ENCODE measurements around the gene NHLRC2. TPM values are rescaled to one million over a fixed set of nuclear protein-coding genes. Genes with fewer than 3 reads are reported as not detected.

NHLRC2 gene
- total and polyA plus RNA-seq, 10 donors, result 3.4 to 71.1 (median 47.1) TPM

DNA sequence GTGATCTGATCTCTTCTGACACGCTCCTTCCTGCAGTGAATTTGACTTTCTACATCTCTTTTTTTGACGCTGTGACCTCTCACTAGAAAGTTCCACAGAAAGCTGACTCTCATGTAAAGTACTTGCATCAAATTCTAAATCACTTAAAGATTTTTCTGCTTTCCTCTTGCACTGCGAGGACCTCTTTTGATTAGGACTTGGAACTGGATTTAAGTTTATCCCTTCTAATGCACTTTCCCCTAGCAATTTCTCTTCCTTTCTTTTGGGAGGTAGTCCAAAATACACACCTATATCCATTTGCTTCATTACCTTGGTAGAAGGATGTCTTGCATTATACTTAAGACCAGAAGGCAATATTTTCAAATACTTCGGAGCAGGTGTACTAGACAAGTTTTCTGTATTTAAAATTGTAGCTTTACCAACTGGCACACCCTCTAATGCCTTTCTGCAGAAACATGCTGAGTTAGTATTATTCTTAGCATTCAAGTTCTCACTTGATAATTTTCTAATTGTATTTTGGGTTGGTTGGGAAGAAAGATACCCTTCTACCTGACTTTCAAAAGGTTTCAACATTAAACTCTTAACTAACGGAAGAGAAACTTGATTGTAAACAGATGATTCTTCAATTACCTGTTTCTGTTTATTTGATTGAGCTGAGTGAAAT is 5.2 kb upstream of the NHLRC2 start:
- no peak overlapping the region for H3K27ac ChIP-seq
- WGBS, 5 donors, result 90 to 97% (median 96%) methylated on average over 5 of the region's 5 CpGs
- intact Hi-C loops (cut with DNase I; ENCODE audit: low total_unique reads), result no loop called here
- DNase-seq, result no peak
- H3K27me3 ChIP-seq (replicated peaks in 1 of 7), result no peaks in the 10 kb centered on the region
- peaks cover 0 to 22% (median 0%) of the 10 kb centered on the region in 6 donors for H3K36me3 ChIP-seq
- no peak overlapping the region for H3K4me3 ChIP-seq
- TF ChIP-seq POLR2AphosphoS5 (IDR thresholded peaks at IDR 0.05), result no peak
- TF ChIP-seq, protein P1, sequence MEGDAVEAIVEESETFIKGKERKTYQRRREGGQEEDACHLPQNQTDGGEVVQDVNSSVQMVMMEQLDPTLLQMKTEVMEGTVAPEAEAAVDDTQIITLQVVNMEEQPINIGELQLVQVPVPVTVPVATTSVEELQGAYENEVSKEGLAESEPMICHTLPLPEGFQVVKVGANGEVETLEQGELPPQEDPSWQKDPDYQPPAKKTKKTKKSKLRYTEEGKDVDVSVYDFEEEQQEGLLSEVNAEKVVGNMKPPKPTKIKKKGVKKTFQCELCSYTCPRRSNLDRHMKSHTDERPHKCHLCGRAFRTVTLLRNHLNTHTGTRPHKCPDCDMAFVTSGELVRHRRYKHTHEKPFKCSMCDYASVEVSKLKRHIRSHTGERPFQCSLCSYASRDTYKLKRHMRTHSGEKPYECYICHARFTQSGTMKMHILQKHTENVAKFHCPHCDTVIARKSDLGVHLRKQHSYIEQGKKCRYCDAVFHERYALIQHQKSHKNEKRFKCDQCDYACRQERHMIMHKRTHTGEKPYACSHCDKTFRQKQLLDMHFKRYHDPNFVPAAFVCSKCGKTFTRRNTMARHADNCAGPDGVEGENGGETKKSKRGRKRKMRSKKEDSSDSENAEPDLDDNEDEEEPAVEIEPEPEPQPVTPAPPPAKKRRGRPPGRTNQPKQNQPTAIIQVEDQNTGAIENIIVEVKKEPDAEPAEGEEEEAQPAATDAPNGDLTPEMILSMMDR (IDR thresholded peaks at IDR 0.05 in 8 of 11, conservative IDR thresholded peaks at IDR 0.05 in 3 of 11), result no peak
- TF ChIP-seq POLR2A (IDR thresholded peaks at IDR 0.05), result no peak
- no peaks in the 10 kb centered on the region for H3K9me3 ChIP-seq
- peaks cover 10 to 49% (median 31%) of the 10 kb centered on the region in 6 donors for H3K4me1 ChIP-seq

DNA sequence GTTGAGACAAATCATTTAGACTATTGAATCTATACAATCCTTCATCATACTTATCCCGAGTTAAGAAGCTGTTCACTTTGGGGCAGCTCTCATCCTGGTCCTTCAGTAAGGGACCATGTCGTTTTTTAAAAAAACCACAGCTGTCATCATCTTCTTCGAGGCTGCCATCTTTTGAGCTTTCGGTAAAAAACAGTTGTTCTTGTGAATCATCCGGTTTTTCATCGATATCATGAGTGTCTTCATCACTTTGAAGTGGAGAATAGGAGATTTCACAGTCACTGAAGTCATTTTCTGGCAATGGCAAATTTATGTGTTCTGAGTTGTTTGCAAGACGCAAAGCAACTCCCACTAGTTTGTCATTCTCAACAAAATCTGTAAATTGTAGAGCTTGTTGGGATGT is 4.5 kb upstream of the NHLRC2 start:
- Histone ChIP-seq H3K36me3 (peaks cover 0 to 17% (median 0%) of the 10 kb centered on the region in 6 donors), H3K27ac (no peak overlapping the region), H3K9me3 (no peaks in the 10 kb centered on the region), H3K4me3 (no peak overlapping the region), H3K27me3 (replicated peaks in 1 of 7) (no peaks in the 10 kb centered on the region), H3K4me1 (peaks cover 10 to 43% (median 31%) of the 10 kb centered on the region in 6 donors)
- no peak for TF ChIP-seq POLR2A (IDR thresholded peaks at IDR 0.05)
- TF ChIP-seq, protein P1 (IDR thresholded peaks at IDR 0.05 in 8 of 11, conservative IDR thresholded peaks at IDR 0.05 in 3 of 11), result no peak
- no peak for TF ChIP-seq POLR2AphosphoS5 (IDR thresholded peaks at IDR 0.05)
- no peak for DNase-seq
- WGBS, 5 donors, result 93 to 97% (median 94%) methylated on average over 7 of the region's 7 CpGs
- intact Hi-C loops (cut with DNase I; ENCODE audit: low total_unique reads), result no loop called here

DNA sequence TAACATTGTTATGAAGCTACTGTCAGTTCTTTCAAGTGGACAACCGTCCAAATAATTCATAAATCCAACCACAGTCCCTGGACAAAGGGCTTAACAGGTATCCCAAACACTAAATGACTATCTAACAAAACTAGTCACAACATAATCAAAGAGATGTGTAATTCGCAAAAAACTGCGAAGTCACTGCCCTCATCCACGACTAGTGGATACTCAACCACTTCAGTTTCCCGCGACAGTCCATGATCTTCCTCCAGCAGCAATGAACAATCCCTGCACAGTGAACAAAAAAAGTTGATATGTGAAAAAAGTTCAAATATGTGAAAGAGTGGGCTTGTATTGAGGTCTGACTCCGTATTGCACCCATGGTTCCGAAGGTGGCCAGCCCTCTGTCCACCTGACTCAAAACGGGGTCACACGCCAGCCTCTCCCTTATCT is 866 bp upstream of the NHLRC2 start:
- WGBS, 5 donors, result 19 to 26% (median 20%) methylated on average over 10 of the region's 10 CpGs
- DNase-seq, result no peak
- H3K36me3 ChIP-seq, result peaks cover 0 to 12% (median under 1%) of the 10 kb centered on the region in 6 donors
- TF ChIP-seq POLR2A (IDR thresholded peaks at IDR 0.05) (no peak), POLR2AphosphoS5 (IDR thresholded peaks at IDR 0.05) (no peak)
- TF ChIP-seq, protein P1 (IDR thresholded peaks at IDR 0.05 in 8 of 11, conservative IDR thresholded peaks at IDR 0.05 in 3 of 11), result no peak
- peak overlapping the region; percentile 82 to 97 (median 95) for H3K27ac ChIP-seq
- no peaks in the 10 kb centered on the region for H3K27me3 ChIP-seq (replicated peaks in 1 of 7)
- peak overlapping the region; percentile 61 to 93 (median 89) for H3K4me3 ChIP-seq
- H3K4me1 ChIP-seq, result peaks cover 34 to 71% (median 62%) of the 10 kb centered on the region in 6 donors
- H3K9me3 ChIP-seq, result no peaks in the 10 kb centered on the region
- intact Hi-C loops (cut with DNase I; ENCODE audit: low total_unique reads), result no loop called here

DNA sequence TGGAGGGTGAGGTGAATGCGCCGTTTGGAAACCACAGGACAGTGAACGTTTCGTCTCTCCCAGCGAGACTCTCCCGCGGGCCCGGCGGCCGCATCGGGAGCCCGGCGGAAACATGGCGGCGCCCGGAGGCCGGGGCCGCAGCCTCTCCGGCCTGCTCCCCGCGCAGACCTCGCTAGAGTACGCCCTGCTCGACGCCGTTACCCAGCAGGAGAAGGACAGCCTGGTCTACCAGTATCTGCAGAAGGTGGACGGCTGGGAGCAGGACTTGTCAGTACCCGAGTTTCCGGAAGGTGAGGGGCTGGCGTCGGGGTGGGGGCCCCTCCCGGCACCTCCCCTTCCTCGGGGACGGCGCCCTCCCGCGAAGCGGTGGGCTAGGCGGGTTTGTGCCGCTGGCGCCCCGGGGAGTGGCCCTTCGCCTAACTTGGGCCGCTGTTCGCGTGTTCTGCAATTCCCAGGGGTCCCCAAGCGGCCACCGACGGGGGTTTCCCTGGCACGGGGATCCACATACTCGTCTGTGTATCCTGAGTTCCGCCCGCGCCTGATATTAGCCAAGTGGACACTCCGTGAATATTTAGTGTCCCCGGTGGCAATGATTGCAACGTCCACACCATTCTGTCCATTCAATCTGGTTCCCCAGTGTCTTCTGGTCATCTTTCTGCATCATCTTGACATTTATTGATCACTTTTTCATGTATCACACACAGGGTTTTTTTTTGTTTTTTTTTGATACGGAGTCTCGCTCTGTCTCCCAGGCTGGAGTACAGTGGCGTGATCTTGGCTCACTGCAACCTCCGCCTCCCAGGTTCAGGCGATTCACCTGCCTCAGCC is 514 bp downstream of the NHLRC2 start:
- H3K27ac ChIP-seq, result peak overlapping the region; percentile 82 to 97 (median 95)
- H3K4me1 ChIP-seq, result peaks cover 34 to 85% (median 73%) of the 10 kb centered on the region in 6 donors
- DNase-seq, result peak; percentile 89
- intact Hi-C loops (cut with DNase I; ENCODE audit: low total_unique reads), result no loop called here
- peak overlapping the region; percentile 61 to 93 (median 89) for H3K4me3 ChIP-seq
- peaks cover 0 to 22% (median 8%) of the 10 kb centered on the region in 6 donors for H3K36me3 ChIP-seq
- no peaks in the 10 kb centered on the region for H3K9me3 ChIP-seq
- TF ChIP-seq, protein P1 (IDR thresholded peaks at IDR 0.05 in 8 of 11, conservative IDR thresholded peaks at IDR 0.05 in 3 of 11), result peak in 3 of 11 experiments; percentile 4 to 30 (median 17)
- TF ChIP-seq POLR2A (IDR thresholded peaks at IDR 0.05) (no peak), POLR2AphosphoS5 (IDR thresholded peaks at IDR 0.05) (peak in 2 of 3 donors; percentile 61 to 72)
- 1 to 2% (median 2%) methylated on average over 38 to 62 of the region's 62 CpGs for WGBS, 5 donors
- no peaks in the 10 kb centered on the region for H3K27me3 ChIP-seq (replicated peaks in 1 of 7)
